GM18498 (cell line): Measurements from ENCODE around the gene OSGIN1.
A peak's percentile ranks its signal among the peaks of the same experiment; 100 is the strongest.

Source experiments
- ATAC-seq: cut with Tn5 transposase; IDR thresholded peaks from one replicate; pipeline ENCODE4 v1.9.1; 2021; ENCODE audit warnings: mild to moderate bottlenecking, moderate library complexity; ENCODE audit not compliant: unreplicated experiment

The OSGIN1 gene

GRCh38 chr16:83956336-83957289, 3.6 kb downstream of the OSGIN1 start:
- peak; percentile 41 for ATAC-seq

DNA sequence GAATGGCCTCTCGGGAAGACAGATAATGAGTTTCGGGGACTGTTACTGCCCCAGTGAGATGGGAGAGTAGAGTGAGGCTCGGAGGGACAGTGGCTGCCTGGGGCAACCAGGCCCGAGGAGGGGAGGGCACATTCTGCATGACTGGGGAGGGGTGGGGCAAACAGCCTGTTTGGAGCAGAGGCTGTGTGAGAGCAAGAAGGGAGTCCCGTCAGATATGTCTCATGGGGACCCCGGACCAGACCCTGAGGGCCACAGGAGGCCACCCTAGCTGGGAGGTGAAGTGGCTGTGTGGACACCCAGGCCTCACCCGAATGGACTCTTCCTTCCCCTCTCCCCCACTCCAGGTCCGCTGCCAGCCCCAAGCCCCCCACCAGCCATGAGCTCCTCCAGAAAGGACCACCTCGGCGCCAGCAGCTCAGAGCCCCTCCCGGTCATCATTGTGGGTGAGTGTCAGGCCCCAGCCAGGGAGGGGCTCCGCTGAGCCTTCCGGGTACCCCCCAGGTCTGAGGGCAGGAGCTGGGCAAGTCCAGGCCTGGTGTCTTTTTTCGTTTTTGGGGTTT, 4.3 kb downstream of the OSGIN1 start:
- ATAC-seq = no peak

DNA sequence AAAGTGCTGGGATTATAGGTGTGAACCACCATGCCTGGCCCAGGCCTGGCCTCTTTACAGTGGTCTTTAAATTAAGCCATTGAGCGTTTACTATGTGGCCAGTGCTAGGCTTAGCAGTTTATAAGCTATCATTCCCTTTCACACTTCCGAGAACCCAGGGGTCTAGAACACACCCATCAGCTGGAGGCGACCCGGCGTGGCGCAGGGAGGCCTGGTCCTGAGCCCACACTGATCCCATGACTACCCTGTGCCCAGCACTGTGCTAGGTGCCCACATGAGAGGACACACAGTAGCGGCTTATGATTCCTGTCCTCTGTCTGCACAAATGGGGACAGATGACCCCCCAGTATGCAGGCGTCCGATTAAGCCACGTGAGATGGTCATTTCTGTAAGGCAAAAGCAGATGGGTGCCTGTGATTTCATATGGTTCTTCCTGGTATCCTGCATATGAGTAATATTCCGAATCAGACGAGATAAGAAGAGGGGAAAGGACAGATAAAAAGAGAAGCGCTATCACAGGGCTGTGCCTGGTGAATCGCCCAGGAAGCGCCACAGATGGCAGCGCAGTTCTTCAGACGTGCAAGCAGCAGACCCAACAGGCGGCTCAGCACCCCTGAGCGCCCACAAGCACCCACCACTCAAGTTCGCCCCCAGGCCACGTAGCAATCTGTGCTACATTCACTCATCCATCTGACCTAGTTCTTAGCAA, 5.3 kb downstream of the OSGIN1 start:
- no peak for ATAC-seq

DNA sequence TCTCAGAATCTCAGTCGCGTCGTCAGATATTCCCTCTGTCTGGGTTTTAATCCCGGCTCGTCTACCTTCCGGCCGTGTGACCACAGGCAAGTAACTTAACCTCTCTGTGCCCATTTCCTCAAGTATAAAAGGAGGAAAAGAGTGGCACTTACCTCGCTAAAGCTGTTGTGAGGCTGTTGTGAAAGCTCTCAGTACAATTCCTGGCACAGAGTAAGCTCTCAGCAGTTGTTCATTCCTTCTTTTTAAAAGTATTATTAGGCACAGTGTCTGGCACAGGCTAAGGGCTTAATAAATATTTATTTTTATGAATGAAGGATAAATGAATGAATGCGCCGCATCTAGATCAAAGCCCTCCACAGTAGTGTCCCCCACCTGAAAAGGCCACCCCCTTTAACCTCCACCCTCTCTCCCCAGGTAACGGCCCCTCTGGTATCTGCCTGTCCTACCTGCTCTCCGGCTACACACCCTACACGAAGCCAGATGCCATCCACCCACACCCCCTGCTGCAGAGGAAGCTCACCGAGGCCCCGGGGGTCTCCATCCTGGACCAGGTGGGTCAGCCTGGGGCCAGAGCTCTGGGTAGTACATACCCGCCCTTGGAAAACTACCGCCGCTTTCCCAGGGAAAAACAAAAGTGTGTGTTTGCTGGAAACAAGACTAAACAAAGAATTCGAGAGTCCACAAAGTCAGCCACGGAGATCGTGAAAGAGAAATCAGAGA, 6.0 kb downstream of the OSGIN1 start:
- ATAC-seq = no peak

DNA sequence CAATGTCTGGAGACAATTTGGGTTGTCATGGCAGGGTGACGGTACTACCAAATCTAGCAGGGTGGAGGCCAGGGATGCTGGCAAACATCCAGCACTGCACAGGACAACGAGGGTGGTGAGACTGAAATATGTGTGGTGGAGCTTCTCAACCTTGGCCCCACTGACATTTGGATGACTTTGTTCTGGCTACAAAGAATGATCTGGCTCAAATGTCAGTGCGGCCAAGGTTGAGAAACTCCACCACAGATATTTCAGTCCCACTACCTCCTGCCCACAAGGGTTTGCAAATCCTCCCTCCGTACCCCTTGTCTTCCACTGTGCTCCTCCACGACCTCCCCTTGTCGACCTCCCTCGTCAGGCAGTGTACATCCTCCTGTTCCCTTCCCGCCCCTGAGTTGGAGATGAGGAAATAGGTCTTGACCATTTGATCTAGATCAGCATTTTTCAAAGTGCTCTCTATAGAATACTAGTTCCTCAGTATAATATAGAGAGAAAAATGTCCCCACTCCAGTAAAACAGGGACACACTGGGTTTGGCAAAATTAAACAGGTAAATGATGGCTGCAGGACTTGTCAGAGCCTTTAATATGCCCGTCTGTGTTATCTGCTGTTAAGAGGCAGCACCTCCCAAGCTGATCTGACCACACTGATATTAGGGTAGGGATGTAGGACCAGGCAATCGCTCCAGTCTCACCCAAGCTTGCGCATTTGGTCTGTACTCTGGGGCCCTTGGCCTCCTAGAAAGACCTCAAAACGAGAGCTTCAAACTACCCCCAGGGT, 6.8 kb downstream of the OSGIN1 start:
- no peak for ATAC-seq

DNA sequence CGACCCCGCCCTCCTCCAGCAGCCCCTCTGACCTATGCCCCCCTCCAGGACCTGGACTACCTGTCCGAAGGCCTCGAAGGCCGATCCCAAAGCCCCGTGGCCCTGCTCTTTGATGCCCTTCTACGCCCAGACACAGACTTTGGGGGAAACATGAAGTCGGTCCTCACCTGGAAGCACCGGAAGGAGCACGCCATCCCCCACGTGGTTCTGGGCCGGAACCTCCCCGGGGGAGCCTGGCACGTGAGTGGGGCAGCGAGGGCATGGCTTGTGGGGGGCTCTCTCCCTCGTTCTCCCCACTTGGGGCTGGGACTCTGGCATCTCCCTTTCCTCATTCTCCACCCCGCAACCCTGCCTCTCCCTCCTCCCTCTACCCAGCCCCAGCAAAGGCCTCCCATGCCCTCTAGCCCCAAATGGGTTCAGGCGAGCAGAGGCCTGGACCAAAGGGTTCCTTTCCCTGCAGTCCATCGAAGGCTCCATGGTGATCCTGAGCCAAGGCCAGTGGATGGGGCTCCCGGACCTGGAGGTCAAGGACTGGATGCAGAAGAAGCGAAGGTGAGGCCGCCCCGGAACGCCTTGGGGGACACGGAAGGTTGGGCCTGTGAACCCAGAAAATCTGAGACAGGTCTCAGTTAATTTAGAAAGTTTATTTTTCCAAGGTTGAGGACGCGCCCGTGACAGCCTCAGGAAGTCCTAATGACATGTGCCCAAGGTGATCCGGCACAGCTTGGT, 7.6 kb downstream of the OSGIN1 start:
- ATAC-seq = no peak

GRCh38 chr16:83961591-83961990, 8.6 kb downstream of the OSGIN1 start:
- no peak for ATAC-seq

DNA sequence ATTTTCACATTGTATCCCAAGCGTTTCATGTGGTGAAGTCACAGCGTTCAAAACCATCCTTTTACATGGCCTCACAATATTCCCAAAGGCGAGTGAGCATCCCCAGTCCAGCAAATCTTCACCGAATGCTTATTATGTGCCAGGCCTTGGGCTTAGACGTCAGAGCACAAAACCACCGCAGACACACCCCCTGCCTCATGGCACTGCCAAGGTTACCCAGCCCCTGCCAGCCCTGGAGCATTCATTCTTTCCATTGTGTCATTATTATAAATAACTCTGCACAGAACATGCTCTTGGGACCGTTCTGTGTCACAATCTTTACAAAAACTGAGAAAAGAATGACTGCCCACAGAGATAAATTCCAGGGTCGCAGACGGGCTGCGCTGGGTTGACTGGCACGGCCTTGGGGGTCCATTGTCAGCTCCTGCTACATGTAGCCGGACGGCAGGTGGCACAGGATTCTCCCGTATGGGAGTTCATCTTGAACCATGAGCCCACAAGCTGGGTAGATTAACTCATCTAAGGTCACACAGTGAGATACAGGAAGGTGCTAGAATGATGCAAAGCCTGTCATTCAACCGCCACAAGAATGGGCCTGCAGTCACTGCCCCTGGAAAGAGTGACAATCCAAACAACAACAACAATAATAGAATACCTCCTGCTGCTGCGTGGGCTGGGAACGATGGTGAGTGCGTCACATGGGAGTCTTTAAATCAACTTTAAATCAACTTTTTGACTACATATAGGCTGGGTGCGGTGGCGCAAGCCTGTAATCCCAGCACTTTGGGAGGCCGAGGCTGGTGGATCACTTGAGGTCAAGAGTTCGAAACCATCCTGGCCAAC, 10.5 kb downstream of the OSGIN1 start:
- ATAC-seq = no peak

- no peak for ATAC-seq
Observed at GRCh38 chr16:83964684-83965443, 11.8 kb downstream of the OSGIN1 start.

- ATAC-seq = no peak
Observed at GRCh38 chr16:83965444-83966152, 12.6 kb downstream of the OSGIN1 start.

DNA sequence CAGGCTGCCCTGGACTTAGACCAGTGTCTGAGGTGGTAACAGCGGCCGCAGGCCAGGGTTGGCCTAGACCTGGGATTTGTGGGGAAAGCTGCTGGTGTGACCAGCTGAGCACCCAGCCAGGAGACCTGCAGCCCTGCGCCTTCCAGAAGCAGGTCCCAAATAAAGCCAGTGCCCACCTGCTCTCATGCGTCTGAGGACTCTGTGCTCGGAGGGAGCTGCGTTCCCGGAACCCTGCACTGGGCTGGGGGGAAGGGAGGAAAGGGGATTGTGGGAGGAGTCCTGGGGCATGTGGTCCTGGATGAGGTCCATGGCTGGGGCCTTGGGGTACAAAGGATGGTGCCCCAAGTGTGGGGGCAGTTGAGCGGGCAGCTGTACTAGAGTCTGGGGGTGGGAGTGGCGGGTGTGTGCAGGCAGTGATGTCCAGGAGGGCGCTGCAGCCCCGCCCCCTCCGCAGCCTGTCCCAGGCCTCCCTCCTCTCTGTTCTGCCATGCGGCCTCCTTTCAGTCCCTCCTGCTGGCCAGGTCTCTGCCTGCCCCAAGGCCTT, 13.2 kb downstream of the OSGIN1 start:
- no peak for ATAC-seq

DNA sequence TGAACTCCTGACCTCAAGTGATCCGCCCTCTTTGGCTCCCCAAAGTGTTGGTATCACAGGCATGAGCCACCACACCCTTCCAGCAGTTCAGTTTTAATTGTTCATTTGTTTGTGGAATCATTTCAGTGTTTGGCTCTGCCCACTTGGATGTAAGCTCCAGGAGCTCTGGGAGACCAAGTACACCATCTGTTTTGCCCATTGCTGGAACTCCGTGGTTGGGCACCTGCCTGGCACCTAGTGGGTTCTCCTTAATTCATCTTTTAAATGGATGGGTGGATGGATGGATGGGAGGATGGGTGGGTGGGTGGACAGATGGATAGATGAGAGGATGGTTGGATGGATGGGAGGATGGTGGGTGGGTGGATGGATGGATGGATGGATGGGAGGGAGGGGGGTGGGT, 14.1 kb downstream of the OSGIN1 start:
- no peak for ATAC-seq

DNA sequence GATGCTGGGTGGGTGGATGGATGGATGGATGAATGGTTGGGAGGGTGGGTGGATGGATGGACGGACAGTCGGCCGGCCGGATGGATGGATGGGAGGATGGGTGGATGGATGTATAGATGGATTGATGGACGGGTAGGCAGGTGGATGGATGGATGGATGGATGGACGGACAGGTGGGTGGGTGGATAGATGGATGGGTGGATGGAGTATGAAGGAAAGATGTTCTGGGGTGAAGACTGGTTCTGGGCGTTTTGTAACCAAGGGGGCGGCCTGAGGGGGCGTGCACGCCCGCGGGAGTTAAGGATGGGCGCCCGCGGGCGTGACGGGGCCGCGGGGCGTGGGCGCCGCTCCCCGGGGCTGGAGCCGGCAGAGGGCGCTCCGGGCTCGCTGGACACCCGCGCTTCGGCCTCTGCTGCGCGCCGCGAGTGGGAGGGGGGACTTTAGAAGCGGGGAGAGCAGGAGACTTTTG, 14.8 kb downstream of the OSGIN1 start, which contains the start of gene NECAB2:
TSS of gene NECAB2 (plus strand) at position 407 of the 468 bp plus-strand sequence. CDS start 405 bp downstream, outside the sequence.
- no peak for ATAC-seq

GRCh38 chr16:83968306-83968851, 15.3 kb downstream of the OSGIN1 start:
- ATAC-seq = no peak

- ATAC-seq = no peak
Observed at GRCh38 chr16:83968891-83969649, 16.0 kb downstream of the OSGIN1 start.
